IPS-NIHi7 (cell line): Measurements from ENCODE around the gene PI4KA.
"Not testable (repeated sequence)": the region's sequence is repeated elsewhere in the genome, so short reads cannot be mapped to it uniquely, and the experiment has no call there.

Experiments
- DNase-seq: peaks from one replicate; pipeline ENCODE4 v3.0.0; 2012; ENCODE audit warnings: mixed read lengths; ENCODE audit errors: extremely low spot score

The PI4KA gene

DNA sequence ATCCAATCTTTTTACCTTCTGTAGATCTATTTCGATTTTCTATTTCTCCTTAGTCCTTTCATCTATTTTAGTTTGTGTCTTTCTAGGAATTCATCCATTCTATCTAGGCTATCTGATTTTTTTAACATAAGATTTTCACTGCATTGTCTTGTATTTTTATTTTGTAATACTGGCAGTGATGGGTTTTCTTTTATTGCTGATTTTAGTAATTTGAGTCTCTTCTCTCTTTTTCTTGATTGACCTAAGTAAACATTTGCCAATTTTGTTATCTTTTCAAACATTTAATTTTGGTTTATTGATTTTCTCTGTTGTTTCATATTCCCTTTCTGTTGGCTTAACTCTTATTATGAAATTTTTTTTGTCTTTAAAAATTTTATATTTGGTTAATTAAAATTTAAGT, 192.1 kb downstream of the PI4KA start:
- DNase-seq: no peak

DNA sequence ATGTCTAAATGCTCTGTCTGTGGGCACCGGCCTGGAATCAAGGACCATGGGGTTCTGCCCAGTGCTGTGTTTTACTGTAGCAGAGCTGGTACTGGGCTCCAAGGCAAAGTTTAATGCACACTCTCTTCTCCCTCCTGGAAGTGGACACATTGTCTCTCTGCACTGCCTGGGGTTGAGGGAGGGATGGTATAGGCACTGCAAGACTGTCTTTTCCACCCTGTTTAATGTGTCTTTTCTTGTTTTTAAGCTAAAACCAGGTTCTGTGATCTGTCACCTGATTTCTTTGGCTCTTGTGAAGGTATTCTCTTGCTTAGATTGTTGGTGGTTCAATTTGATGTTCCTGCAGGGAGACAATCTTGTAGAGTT, 194.0 kb downstream of the PI4KA start:
- DNase-seq: no peak

DNA sequence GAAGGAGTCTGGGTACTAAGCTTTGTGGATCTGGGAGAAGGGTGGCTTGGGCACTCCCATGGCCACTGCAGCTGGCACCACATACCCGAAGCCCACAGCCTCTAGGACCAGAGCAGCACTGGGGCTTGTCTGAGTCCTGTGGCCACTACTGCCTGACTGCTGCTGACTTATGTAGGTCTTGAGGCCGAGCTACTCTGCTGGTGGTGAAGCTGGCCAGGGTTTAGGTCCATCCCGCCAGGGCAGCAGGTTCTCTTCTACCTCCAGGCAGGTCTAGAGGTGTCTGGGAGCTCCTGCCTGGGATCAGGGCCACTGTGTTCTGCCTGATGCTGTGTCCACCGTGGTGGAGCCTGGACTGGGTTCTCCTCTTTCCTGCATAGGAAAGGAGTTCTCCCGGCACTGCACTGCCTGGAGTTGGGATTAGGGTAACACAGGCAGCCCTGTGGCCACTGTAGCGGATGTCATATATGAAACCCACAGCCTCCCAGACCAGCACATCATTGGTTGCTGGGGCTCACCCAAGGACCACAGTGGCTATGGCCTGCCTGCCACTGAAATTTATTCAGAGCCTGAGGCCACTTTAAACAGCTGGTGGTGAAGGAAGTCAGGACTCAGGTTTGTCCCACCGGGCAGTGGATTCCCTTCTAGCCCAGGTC, 194.5 kb downstream of the PI4KA start:
- DNase-seq: no peak

DNA sequence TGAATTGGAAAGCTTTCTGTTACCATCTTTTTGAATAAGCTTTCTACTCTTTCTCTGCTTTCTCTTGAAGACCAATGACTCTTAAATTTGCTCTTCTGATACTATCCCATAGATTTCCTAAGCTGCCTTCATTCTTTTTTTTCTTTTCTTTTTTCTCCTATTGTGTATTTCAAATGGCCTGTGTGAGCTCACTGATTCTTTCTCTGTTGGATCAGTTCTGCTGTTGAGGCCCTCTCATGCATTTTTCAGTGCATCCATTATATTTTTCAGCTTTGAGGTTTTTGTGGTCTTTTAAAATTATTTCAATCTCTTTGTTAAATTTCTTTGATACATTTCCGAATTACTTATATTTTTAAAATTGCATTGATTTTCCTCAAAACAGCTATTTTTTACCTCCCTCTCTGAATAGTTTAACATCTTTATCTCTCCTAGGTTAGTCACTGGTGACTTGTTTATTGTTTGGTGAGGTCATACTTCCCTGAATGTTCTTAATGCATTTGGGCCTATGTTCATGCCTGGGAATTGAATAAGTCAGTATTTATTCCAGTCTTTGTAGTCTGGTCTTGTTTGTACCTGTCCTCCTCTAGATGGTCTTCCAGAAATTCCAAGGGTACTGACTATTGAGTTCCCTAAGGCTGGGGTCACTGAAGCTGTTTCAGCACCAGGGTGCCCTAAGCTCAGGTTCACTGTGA, 195.3 kb downstream of the PI4KA start:
- no peak for DNase-seq

DNA sequence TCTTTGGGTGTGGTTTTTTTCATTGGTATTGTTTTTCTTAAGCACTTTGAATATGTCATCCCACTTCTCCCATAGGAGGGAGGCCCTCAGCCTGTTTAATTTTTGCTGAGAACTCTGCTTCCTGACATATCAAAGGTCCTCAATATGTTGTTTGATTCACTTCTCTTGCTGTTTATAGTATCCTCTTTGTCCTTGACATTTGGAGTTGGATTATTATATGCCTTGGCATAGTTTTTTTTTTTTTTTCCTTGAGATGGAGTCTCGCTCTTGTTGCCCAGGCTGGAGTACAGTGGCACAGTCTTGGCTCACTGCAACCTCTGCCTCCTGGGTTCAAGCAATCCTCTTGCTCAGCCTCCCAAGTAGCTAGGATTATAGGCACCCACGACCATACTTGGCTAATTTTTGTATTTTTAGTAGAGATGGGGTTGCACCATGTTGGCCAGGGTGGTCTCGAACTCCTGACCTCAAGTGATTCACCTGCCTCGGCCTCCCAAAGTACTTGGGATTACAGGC, 196.0 kb downstream of the PI4KA start:
- not testable (repeated sequence) for DNase-seq

DNA sequence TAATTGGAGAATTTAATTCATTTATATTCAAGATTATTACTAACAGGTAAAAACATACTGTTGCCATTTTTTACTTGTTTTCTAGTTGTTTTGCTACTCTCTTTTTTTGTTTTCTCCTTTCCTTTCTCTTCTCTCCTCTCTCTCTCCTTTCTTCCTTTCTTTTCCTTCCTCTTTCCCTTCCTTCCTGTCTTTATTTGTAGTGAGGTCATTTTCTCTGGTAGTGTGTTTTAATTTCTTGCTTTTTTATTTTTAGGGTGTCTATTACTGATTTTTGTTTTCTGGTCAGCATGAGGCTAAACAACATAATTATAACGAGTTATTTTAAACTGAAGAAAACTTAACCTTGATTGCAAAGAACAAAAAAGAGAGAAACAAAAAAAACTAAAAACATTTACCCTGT, 197.1 kb downstream of the PI4KA start:
- no peak for DNase-seq

DNA sequence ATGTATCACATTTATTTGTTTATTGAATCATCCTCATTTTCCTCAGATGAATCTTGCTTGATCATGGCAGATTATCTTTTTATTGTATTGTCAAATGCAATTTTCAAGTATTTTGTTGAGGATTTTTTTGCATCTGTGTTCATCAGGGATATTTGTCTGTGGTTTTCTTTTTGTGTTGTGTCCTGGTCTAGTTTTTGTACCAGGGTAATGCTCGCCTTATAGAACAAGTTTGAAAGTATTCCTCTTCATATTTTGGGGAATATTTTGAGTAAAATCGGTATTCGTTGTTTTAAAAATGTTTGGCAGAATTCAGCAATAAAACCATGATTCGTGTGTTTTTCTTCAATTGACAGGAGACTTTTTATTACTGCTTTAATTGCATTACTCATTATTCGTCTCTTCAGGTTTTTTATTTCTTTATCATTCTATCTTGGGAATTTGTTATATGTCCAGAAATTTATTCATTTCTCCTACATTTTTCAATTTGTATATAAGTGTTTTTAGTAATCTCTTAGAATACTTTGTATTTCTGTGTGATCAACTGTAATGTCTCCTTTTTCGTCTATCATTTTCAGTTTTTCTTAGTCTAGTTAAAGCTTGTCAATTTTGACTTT, 198.1 kb downstream of the PI4KA start:
- DNase-seq: no peak

DNA sequence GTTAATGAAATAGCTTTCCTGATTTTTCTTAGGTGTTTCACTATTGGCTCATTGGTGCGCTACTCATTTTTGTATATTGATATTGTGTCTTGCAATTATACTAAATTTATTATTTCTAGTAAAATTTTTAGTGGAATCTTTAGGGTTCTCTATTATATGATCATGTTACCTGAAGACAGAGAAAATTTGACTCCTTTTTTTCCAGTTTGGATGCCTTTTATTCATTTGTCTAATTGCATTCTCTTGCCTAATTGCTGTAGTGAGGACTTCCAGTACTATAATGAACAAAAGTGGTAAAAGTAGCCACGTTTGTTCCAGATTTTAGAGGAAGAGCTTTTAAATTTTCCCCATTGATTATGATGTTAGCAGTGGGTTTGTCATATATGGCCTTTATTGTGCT, 198.7 kb downstream of the PI4KA start:
- no peak for DNase-seq

DNA sequence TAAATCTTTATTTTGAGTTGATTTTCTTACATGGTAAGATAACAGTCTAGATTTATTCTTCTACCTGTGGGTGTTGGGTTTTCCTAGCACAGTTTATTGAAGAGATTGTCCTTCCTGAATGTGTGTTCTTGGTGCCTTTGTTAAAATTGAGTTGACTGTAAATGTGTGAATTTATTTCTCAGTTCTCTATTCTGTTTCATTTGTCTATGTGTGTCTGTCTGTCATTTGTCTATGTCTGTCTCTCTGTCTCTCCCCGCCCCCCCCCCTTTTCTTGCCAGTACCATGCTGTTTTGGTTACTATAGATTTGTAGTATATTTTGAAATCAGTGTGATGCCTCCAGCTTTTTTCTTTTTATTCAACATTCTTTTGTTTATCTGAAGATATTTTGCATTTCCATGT, 199.4 kb downstream of the PI4KA start:
- no peak for DNase-seq

DNA sequence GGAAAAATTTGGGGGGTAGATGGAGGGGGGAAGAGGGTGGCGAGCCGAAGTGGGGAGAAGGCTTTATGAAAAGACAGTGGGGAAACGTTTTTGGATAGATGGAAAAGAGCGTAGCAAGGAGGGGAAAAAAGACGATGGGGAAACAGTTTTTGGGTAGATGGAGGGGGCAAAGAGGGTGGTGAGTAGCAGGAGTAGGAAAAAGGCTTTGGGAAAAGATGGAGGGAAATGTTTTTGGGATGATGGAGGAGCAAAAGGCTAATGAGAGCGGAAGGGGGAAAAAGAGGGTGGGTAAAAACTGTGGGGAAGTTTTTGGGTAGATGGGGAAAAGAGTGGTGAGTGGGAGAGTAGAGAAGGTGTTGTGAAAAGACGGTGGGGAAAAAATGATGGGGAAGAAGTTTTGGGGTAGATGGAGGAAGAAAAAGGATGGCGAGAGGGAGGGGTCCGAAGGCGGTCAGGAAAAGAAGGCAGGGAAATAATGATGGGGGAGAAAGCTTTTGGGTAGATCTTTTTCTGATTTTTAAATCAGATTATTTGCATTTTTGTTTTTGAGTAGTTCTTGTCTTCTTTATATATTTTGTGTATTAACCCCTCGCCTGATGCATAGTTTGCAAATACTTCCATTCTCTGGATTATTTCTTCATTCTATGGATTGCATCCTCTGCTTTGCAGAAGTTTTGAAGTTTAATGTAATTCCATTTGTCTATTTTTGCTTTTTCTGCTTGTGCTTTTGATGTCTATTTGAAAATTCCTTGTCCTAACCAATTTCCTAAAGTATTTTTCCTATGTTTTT, 200.0 kb downstream of the PI4KA start:
- DNase-seq: no peak

DNA sequence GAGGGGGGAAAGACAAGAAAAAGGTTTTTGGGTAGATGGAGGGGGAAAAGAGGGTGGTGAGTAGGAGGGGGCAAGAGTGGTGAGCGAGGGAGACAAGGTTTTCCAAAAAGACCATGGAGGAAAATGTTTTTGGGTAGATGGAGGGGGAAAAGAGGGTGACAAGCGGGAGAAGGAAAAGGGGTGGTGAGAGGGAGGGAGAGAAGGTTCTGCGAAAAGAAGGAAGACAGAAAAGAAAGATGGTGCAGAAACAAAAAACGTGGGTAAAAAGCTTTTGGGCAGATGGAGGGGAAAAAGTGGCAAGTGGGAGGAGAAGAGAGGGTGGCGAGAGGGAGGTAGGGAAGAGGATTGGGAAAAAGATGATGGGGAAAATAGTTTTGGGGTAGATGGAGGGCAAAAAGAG, 200.6 kb downstream of the PI4KA start:
- no peak for DNase-seq
